Smooth muscle cell of the brain vasculature (primary cell): Measurements from ENCODE around the gene AKAP6.

ENCODE experiments used
- DNase-seq: peaks from one replicate; pipeline ENCODE4 v3.0.0-alpha.2; 2012; ENCODE audit warnings: low read depth, low spot score

Gene AKAP6

DNA sequence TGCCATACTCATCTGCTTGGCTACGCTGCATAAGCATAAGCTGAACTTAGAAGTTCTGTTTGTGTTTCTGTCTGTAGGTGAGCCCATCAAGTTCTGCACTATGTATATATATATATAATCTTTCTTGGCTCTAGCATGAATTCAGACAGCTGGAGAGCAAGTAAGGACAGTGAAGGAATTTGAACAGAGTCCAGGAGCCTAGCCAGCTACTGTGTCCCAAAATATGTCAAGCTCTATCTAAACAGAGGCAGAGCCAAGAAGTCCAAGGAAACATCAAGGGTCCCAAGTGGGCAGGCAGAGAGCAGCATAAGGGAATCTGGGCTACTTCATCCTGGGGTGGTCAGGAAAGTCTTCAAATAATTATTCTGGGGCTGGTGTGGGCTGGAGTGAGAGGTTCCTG is 491.1 kb downstream of the AKAP6 start:
- no peak for DNase-seq

DNA sequence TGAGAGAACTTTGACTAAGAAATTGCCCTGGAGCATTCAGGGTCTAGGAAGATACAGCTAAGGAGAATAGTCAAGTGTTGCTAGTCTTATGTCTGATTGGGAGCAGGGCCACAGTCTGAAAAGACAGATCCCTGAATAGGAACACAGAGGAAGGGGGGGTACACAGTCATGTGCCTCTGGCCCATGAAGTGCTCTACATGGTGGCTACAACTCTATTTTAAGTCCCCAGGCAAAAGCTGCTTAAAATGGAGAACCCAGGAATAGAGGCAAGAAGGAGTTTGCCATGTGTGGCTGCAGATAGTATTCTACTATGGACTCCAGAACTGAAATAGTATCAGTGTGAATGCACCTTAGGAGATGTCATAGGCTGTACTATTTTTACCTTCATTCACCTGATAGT is 491.6 kb downstream of the AKAP6 start:
- DNase-seq, result no peak

DNA sequence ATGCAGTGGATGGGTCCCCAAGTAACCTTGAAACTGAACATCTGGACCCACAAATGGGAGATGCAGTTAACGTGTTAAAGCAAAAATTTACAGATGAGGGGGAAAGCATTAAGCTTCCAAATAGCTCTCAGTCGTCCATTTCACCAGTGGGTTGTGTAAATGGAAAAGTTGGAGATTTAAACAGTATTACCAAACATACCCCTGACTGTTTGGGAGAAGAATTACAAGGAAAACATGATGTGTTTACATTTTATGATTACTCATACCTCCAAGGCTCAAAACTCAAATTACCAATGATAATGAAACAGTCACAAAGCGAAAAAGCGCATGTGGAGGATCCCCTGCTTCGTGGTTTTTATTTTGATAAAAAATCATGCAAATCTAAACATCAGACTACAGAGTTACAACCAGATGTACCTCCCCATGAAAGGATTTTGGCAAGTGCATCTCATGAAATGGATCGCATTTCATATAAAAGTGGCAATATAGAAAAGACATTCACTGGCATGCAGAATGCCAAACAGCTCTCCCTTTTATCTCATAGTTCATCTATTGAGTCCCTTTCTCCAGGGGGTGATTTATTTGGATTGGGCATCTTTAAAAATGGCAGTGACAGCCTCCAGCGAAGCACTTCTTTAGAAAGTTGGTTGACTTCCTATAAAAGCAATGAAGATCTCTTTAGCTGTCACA is 493.0 kb downstream of the AKAP6 start:
- peak; percentile 68 for DNase-seq

DNA sequence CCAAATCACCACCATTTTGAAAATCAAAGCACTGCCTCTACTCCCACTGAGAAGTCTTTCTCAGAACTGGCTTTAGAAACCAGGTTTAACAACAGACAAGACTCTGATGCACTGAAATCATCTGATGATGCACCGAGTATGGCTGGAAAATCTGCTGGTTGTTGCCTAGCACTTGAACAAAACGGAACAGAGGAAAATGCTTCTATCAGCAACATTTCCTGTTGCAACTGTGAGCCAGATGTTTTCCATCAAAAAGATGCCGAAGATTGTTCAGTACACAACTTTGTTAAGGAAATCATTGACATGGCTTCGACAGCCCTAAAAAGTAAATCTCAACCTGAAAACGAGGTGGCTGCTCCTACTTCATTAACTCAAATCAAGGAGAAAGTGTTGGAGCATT is 494.6 kb downstream of the AKAP6 start:
- no peak for DNase-seq

DNA sequence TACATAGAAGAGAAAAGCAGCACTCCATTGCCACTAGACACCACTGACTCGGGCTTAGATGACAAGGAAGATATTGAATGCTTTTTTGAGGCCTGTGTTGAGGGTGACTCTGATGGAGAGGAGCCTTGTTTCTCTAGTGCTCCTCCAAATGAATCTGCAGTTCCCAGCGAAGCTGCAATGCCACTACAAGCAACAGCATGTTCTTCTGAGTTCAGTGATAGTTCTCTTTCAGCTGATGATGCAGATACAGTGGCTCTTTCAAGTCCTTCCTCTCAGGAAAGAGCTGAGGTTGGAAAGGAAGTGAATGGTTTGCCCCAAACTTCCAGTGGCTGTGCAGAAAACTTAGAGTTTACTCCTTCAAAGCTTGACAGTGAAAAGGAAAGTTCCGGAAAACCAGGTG is 495.1 kb downstream of the AKAP6 start:
- DNase-seq, result no peak

DNA sequence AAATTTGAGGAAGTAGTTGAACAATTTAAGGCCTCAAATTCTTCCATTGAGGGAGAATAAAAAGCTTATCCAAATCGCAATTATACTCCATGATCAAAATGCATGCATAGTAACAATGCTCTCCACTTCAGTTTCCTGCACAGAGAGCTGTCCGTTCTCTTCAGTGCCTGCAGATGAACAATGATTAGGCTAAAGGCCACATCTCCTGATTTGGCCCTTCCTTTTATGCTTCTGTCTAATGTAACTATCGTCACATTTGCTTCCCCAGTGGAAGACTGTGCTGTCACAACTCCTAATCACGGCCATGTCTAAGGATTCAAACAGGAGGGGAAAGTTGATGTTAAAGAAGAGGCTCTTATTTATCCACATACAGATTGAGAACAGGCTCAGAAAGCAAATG is 496.0 kb downstream of the AKAP6 start:
- DNase-seq, result no peak

DNA sequence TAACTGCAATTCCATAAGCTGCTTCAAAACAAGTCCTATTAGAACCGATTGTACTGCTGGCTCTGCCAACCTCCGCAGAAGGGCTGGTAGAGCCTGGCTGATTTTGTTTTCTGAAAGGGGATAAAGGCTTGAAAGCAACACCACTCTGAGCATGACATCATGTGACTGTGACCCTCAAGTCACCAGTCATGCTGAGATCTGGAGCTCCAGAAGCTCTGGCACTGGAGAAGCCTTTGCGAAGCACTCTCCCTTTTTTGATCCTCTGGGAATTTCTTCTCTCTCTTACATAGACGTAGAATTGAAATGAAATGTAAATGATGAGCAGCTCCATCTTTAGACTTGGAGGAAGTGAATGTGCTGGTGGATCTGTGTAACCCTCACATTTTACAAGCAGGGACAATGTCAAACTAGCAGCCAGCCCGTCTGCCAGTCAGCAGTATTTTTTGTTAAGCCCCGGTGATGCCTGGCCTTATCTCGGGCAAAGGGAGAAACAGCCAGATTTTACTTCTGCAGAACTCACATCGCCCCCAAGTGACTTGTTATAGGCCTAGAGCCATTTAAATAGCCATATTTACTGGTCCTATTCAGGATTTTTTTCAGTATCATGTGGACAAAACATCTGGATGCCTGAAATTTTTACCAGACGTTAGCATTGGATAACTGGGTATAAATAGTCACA is 497.4 kb downstream of the AKAP6 start:
- DNase-seq, result no peak

DNA sequence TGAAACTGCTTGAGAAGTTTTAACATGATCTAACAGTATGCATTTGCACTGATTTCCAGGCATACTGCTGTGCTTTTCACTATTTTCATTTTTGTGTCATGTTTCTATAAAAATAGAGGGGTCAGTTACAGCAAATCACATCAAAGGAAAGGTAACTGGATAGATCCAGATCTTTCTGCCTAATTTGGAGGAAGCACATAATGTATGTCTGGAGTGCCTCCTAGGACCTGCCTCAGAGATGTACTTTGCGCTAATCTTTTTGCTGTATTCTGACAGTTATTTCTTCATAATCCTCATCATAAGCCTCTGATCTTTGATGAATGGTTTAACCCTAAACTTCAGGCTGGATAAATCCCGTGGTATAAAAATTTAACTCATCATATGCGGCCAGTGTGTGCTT is 498.4 kb downstream of the AKAP6 start:
- no peak for DNase-seq

DNA sequence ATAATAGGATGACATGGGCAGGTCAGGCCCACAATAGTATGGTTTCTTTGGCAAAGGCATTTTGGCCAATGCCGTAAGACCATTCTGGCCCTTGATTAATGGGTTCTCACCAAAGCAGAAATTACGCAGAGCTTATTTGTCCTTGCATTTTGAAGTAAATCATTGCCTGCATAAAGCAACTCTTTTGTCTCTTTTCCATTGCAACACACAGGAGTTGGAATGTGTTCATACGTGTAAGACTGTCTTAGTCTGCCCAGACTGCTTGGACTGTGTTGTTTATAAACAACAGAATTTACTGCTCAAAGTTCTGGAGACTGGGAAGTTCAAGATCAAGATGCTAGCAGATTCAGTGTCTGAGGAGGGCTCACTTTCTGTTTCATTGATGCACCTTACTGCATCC is 506.8 kb downstream of the AKAP6 start:
- no peak for DNase-seq

DNA sequence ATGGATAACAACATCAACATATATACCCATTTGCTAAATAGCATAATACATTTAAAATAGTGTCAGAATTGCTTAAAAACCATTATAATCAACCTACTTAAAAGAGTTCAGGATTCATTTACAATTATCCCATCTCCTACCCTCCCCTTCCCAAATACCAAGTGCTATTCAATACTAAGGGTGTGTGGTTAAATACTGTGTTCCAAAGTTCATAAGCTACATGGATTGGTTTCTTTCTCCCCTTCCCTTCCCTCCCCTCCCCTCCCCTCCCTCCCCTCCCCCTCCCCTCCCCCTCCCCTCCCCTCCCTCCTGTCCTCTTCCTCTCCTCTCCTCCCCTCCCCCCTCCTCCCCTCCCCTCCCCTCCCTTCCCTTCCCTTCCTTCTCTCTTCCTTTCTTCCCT is 512.6 kb downstream of the AKAP6 start:
- no peak for DNase-seq

DNA sequence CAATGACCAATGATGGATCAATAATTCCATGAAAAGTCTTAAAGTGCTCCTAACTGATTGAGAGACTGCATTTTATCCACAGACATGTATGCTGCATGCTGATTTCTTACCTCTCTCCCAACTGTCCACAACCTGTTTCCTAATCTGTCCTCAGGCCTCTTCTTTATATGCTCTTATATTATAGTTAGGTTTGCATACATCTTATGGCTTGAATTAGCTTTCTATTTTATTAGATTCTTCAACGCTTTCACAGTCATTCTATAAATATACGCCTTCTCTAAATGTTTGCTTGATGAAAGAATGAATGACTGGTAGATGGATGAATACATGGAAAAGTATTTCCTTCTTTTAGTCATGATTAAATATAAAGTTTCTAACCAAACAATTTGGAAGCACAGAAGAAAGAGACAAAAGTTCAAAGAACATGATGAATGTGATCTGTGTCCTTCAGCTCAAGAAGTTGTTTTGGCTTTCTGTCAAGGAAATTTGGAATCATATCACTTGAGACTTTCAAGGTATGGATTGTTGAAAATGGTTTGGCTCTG is 517.8 kb downstream of the AKAP6 start:
- DNase-seq, result no peak

DNA sequence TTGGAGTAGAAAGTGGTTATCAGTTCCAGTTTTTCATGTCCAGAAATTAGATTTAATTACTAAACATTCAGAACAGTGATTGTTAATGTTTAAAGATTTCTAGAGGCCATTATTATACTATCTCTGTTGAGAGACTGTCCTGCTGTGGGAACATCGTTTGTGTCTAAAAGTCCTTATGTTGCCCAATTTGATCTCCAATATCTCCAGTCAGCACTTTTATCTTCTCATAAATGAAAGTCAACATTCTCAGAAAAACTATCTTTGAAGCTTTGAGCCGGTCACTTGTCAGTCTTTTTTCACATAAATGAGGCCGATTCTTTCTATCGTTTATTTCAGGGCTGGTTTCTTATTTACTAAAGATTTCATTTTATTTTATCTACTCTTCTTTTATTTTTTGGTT is 518.8 kb downstream of the AKAP6 start:
- DNase-seq, result no peak

DNA sequence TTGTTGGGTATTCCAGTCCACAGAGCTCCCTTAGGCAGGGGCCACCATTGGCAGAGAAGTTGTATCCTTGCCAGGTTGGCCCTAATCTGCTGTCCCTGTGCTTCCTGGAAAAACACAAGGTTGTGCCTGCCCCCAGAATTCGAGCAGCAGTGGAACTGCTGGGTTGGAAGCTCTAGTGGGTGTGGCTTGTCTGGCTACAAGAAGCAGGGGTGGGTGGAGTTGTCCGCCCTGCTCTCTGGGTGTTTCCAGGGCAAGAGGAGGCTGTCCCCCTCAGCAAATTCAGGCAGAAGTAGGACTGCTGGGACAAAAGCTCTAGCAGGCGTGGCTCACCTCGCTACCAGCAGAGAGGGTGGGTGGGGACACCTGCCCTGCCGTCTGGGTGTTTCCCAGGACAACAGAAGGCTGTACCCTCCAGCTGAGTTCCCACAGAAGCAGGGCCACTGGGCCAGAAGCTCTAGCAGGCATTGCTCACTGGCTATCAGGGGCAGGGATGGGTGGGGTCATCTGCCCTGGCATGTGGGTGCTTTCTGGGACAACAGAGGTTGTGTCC is 536.8 kb downstream of the AKAP6 start:
- no peak for DNase-seq

DNA sequence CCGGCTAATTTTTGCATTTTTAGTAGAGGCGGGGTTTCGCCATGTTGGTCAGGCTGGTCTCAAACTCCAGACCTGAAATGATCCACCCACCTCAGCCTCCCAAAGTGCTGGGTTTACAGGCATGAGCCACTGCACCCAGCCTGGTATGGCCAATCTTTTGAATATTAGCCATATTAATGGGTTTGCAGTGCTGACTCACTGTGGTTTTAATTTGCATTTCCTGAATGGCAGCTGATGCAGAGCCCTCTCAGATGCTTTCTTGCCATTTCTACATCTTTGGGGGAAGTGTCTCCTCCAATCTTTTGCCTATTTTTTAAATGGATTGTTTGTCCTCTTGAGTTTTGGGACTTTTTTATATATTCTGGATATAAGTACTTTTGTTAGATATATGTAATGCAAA is 554.1 kb downstream of the AKAP6 start:
- DNase-seq, result no peak
